ENCODE measurements around the gene FAM107B.

The FAM107B gene

GRCh38 chr10:14533295-14533694, 241.4 kb downstream of the FAM107B start:
- no peak for DNase-seq (ENCODE audit: low read depth in 2 of 2)

DNA sequence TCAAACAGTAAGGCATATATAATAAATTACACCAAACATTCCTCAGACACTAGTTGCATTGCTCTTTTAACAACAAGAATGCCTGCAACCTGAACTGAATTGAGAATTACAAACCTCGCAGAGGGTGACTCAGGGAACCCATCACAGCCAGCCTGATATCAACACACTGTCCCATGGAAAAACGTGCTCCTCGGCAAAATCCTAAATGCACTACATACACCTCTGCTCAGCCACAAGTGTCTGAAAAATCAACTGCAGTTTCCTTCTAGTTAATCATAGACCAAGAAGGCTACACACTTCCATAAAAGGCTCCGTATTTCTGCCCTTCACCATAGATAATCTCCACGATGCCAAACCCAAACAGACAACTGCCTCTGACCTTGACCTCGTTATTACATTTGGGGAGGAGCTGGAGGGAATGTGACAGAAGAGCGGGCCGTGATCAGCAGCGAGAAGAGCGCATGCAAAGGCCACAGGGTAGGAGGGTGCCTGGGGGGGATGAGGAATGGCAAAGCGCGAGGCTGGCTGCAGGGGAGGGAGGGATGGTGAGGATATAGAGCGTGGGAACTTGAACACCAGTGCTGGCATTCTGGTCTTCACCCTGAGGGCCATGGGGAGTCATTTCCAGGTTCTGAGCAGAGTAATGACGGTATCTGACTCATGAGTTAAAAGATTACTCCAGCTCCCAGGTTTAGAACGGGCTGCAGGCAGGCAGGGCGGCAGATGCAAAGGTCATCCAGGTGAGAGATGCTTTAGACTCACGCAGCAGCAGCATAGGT, 242.0 kb downstream of the FAM107B start:
- no peak for DNase-seq (ENCODE audit: low read depth in 2 of 2)

DNA sequence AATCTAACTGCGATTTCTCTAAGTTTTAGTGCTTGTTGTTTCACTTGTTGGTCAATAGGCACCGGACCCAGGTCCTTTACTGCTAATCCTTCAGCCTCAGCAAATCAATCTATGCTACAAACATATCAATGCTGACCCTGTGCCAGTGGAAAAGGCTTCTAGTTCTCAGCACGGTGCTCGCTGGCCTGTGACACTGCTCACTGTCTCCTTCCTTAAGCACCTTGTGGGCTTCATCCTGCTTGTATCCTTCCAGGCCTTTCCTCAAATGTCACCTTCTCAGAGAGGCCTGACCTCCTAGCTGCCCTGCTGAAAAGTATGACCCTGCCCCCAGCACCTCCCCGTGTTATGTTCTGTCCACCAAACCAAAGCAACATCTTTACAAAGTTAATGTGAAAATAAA, 242.7 kb downstream of the FAM107B start:
- DNase-seq (ENCODE audit: low read depth in 2 of 2), result no peak

DNA sequence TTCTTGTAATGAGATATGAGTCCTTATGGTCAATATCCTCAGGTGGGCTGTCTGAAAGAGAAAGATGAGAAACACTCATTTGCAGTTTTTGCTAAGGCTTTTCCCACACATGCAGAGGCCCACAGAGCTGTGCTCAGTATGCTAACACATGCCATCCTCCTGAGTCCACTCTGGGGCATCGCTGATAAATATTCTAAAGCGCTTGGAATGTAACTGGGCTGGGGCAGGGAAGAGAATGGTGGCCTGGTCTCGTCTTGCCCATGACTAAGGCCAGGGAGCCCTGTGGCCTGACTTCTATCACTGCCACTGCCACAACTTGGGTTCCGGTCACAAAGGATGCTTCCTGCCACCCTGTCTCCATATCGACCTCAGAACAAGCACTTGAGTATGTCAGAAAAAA, 244.2 kb downstream of the FAM107B start:
- no peak for DNase-seq (ENCODE audit: low read depth in 2 of 2)

DNA sequence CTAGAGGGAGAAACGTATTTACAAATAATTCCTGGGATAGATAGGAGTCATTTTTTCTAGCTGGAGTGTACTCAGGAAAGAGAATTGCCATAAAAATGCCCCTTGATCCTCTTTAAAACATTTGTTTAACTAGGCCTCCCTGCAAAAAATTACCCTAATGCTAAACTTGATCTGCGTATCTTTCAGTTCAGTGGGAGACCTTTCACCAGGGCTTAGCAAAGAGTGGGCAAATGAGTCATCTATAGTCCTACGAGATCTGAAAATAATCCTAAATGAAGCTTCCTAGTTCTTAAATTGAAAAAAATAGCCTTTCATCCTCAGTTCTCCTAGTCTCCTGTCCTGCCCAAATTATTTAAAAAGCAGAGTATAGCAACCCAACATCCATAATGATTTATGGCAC, 245.3 kb downstream of the FAM107B start:
- no peak for DNase-seq (ENCODE audit: low read depth in 2 of 2)

GRCh38 chr10:14528450-14528849, 246.2 kb downstream of the FAM107B start:
- DNase-seq (ENCODE audit: low read depth in 2 of 2), result no peak

GRCh38 chr10:14527915-14528314, 246.8 kb downstream of the FAM107B start:
- DNase-seq (ENCODE audit: low read depth in 2 of 2), result no peak

DNA sequence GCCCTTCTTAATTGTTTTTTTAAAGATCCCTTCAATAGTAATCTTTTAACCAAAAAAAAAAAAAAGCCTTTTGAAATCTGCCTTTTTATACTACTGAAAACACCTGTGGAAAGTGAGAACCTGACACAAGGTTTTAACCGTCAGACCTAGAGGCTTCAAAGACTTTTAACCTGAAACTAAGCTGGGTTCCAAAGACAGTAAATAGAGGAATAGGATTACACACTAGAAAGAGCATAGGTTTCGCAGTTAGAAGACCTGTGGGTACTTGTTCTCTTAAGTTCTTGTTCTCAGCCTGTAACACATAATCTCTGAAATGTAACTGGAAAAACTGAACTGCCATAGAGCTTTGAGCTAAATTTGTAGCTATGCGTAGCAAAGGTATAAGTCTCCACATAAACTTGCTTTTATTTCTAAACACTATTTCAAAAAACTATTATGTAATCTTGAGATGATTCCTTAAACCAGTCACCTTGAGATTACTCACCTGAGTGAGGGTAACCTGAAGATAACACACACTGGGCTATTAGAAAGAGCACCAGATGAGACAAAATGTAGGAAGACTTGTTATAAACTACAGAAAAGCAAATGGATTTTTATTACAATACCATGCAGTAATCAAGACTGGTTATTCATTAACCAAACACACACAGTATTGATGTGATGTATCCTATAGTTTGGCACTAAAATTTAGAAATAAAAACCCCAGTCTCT, 247.4 kb downstream of the FAM107B start:
- DNase-seq (ENCODE audit: low read depth in 2 of 2), result no peak

DNA sequence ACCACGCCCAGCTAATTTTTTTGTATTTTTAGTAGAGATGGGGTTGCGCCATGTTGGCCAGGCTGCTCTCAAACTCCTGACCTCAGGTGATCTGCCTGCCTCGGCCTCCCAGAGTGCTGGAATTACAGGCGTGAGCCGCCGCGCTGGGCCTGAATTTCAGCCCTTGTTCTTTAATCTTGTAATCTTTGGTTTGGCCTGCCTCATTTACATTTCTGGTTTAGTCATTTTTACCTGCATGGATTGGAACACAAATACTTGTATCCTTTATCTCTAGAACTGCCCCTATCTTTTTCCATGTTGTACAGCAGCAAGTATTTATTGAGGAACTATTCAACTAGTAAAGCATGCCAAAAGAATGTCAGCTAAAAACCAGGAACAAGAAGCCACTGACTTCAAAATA, 248.4 kb downstream of the FAM107B start:
- no peak for DNase-seq (ENCODE audit: low read depth in 2 of 2)

DNA sequence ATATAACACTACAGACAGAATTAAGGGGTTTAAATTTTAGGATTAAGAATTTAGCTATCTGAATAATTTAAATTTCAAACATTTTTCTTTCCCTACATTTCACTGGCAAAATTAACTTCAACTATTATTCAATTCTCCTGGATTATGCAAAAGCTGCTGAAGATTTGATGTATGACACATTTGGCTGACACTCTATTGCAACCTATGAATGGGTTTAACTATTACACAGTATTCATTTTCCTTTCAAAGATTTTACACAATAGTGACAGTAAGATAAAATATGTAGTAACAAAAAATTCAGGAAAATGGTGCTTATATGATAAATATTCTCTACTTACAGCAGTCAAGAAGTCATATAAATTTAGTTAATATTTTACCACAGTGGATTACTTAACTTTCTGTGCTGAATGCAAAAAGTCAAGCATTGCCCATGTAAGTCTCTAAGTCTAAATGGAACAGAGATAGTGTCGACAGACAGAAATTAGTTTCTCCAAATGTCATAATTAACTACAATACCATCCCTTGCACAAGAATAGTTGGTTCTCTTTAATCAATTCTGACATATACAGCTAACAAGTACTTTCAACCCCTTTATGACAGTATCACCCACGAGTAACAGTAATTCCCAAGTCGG, 249.9 kb downstream of the FAM107B start:
- DNase-seq (ENCODE audit: low read depth in 2 of 2), result no peak

DNA sequence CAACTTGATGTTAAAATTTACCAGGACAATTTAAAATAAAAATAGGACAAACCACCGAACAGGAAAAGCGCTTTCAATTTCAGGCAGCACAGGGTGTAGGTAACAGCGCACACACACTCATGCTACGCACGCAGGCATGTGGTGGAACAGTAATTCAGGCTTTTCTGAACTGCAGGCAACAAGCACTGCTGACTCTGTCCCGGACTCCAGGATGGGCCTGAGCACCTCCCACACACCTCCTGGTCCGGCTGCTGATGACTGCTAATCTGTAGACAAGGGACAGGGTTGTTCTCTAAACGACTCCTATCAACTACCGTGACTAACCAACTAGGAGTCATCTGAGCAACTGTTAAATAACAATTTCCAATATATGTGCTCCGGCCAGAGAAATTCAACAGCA, 251.4 kb downstream of the FAM107B start:
- DNase-seq (ENCODE audit: low read depth in 2 of 2), result no peak

- no peak for DNase-seq (ENCODE audit: low read depth in 2 of 2)
These were observed 254.9 kb downstream of the FAM107B start for GRCh38 chr10:14519785-14520184.

DNA sequence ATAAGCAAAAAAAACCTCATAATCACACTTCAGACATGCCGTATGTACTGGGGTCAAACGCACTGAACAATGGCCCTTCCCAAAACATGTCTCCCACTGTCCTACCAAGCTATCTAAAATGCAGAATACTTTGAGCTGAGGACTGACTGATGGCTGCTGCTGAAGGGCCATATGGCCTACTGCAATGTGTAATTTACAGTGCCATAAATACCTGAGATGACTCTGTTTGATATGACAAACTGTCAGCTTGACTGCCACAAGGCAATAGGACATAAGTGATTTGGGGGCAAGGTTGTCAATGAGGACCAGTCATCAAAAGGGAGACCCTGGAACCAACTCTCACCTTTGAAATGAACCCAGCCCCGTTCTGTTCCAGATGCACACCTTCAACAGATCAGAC, 256.5 kb downstream of the FAM107B start:
- DNase-seq (ENCODE audit: low read depth in 2 of 2), result no peak

- DNase-seq (ENCODE audit: low read depth in 2 of 2), result no peak
These were observed 261.6 kb downstream of the FAM107B start for GRCh38 chr10:14513123-14513522.

GRCh38 chr10:14510346-14510745, 264.4 kb downstream of the FAM107B start:
- no peak for DNase-seq (ENCODE audit: low read depth in 2 of 2)

DNA sequence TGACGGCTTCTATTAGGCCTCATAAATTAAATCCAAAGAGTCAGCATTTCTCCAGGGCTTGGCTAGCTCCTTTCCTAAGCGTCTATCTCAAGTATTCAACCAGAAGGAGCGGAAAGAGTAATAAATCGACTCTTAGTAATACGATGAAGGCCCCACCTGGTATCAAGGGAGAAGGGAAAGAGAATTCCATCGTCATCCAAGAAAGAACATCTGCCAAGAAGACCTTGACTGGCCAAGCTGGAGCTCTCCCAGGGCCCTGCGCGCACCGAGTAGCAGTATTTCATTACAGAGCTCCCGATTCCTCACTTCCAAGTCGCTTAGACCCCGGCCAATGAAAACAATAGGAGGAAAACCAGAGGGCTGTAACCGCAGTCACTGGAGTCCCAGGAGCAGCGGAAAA, 266.0 kb downstream of the FAM107B start:
- DNase-seq (ENCODE audit: low read depth in 2 of 2), result no peak

DNA sequence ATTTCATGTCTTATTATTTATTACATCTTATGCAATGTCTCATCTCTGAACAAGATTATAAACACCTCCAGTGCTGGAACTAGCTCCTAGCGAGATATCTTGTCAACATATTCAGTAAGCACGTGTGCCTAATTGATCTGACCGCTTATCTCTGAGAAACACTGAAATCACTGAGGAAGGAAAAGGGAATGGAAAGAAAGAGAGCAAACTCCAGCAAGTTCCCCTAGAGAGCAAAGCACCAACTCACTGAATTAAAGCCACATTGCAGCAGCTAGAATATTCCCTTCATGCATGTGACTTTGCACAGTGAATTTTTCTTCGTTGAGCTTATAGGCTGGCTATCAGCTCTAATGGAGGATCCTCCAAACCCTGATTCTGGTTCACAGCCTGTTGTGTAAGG, 266.9 kb downstream of the FAM107B start:
- no peak for DNase-seq (ENCODE audit: low read depth in 2 of 2)

DNA sequence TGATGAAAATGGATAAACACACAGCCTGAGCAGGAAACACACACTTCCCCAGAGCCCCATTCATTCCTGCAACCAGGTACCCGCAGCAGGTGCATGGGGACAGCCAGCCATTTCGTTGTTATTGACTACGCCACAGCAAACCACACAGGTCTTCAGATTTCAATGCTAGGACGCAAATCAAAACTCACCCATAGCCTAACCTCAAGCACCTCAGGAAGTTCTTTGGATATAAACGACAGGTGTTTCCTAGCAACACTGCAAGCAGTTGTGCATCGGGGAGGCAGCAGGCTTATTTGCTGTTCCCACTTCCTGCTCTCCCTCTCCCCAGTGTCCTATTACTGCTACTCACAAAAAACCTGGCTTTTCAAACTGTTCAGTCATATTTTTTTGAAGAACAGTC, 267.5 kb downstream of the FAM107B start:
- DNase-seq (ENCODE audit: low read depth in 2 of 2), result no peak

DNA sequence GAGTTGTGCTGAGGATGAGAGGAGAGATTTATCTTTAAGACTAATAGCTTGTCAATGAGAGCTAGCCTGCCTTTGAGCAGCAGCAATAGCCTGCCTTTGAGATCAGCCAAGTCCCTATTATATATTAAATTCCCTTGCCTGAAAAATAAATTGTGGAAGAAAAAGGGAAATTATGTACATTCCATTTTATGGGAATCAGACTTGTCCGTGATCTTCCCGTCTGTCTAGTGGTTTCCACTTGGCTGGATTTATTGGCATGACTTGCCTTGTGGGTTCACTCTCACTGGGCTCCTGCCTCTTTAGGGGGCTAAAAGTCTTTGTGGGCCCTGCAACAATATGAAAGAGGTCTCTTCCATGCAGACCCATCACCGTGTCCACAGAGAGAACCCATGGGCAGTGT, 272.3 kb downstream of the FAM107B start:
- DNase-seq (ENCODE audit: low read depth in 2 of 2), result no peak

DNA sequence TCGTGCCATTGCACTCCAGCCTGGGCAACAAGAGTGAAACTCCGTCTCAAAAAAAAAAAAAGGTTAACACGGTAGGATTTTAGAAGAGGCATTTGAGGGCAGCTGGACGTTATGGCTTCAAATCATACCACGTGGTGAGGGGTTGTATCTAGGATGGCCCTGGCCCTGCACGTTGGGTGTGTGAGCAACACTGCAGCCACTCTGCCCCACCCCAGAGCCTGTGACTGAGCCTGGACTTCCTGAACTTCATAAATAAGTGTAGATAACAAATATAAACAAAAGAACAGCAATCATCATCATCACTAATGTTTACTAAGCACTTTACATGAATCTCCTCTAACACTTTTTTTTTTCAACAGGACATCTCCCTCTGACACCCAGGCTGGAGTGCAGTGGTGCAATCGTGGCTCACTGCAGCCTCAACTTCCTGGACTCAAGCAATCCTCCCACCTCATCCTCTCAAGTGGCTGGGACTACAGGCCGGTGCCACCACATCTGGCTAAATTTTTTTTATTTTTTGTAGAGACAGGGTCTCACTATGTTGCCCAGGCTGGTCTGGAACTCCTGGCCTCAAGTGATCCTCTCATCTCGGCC, 274.4 kb downstream of the FAM107B start:
- DNase-seq (ENCODE audit: low read depth in 2 of 2), result no peak

DNA sequence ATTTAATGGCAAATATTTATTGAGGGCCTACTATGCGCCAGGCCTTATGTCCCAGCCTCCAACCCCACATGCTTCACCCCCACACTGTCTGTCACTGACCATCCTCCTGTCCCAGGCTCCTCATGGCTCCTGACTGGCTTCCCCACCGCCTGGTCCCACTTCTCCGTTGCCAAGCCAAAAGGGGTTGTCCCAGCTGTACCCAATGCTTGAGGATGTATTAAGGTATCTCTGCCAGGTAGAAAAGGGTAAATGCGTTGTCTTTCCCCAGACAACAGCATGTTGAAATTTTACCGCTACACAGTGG, 275.1 kb downstream of the FAM107B start:
- DNase-seq (ENCODE audit: low read depth in 2 of 2), result no peak

DNA sequence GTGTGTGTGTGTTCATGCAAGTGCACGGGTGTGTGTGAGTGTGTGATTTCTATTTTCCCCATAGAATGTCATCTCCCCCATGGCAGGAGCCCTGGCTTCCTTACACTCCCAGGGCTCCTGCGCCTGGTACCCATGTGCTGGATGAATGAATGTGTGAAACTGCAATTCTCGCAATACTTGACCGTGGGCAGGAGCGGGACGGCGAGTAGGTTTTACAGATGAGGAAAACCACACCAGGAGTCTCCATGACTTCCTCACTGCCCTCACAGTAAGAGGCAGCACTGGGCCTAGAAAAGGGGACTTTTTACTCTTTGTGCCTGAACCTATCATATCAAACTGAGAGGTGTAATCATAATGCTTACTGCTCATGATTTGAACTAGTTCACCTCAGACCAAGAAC, 276.4 kb downstream of the FAM107B start:
- DNase-seq (ENCODE audit: low read depth in 2 of 2), result no peak

DNA sequence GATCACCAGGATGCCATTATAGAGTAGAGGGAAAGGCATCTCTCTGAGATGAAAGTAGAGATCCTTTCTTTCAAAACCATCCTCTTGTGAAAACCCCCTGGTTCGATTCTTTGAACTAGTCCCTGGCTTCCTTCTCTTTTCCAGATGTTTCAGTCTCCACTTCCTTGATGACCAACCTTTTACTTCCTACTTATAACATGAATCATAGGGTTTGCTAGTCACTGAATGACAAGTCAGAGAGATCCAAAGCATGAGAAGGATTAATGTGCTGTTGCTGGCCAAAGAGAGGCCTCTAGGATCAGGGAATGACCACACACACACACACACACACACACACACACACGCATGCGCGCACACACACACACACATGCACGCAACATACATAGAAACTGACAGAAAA, 282.9 kb downstream of the FAM107B start:
- DNase-seq (ENCODE audit: low read depth in 2 of 2), result no peak

Data from stimulated activated CD4-positive, alpha-beta T cell treated with anti-CD3 and anti-CD28 coated beads, Interleukin-4, amount 100 ng/mL, for 48 hours (primary cell).